LNCAP (cell line): ENCODE data around the gene GARIN5A.

Experiments used
- TF ChIP-seq, protein P1 (sequence below): fragments of 450-650 bp; IDR thresholded peaks from 2 replicates; pipeline ENCODE4 v1.5.1; 2017; ENCODE audit warnings: mild to moderate bottlenecking

Gene GARIN5A

DNA sequence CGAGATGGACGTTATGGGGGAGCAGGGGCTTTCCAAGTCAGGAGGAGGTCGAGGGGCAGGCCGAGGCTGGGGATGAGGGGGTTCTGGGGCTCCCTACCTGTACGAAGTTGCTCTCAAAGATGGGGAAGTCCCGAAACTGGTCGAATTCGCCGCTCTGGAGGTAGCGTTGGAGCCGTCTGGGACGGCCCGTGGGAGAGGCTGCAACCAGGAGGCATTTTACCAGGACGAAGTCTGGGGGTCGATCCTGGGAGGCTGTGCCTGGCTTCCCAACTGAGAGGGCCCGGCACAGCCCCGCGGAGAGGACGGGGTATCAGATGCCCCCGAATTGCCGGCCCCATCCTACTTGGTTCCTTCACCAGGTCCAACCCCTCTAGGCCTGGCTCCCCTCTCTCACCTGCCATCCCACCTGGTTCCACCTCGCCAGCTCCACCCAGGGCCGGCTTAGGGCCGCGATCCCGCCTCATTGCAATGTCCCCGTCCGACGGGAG is 868 bp downstream of the GARIN5A start:
- TF ChIP-seq, protein P1, sequence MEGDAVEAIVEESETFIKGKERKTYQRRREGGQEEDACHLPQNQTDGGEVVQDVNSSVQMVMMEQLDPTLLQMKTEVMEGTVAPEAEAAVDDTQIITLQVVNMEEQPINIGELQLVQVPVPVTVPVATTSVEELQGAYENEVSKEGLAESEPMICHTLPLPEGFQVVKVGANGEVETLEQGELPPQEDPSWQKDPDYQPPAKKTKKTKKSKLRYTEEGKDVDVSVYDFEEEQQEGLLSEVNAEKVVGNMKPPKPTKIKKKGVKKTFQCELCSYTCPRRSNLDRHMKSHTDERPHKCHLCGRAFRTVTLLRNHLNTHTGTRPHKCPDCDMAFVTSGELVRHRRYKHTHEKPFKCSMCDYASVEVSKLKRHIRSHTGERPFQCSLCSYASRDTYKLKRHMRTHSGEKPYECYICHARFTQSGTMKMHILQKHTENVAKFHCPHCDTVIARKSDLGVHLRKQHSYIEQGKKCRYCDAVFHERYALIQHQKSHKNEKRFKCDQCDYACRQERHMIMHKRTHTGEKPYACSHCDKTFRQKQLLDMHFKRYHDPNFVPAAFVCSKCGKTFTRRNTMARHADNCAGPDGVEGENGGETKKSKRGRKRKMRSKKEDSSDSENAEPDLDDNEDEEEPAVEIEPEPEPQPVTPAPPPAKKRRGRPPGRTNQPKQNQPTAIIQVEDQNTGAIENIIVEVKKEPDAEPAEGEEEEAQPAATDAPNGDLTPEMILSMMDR = no peak

DNA sequence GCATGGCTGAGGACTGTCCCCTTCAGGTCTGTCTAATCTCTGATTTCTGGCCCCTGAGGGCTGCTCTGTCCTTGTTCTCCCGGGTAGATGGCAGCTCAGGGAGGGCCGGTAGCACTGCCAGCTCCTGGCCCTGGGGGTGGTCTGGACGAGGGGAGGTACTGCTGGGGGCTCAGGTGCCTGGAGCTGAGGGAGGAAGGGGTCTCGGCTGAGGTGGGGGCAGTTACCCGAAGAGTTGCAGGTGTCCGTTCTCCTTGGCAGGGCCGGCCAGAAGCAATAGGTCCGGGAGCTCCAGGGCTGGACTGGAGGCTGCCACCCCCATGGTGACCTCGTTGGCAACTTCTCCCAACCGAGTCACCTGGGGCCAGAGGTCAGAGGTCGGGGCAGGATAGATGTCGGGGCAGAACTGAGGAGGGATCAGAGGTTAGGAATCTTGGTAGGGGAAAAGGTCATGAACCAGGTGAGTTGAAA is 1.5 kb downstream of the GARIN5A start:
- TF ChIP-seq, protein P1 = no peak

DNA sequence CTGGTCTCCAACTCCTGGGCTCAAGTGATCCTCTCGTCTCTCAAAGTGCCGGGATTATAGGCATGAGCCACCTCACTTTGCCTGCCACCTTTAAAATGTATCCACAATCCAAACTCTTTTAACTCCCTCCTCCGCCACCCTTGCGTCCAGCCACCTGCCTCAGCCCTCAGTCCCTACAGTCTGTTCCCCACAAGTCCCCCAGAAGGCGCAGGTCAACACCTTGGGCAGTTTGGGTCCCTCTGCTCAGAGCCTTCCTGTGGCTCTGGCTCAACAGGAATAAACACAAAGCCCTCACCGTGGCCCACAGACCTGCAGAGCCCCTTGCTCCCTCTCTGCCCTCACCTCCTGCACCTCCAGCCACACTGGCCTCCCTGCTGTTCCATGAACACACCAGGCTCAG is 7.8 kb downstream of the GARIN5A start:
- TF ChIP-seq, protein P1 = no peak

DNA sequence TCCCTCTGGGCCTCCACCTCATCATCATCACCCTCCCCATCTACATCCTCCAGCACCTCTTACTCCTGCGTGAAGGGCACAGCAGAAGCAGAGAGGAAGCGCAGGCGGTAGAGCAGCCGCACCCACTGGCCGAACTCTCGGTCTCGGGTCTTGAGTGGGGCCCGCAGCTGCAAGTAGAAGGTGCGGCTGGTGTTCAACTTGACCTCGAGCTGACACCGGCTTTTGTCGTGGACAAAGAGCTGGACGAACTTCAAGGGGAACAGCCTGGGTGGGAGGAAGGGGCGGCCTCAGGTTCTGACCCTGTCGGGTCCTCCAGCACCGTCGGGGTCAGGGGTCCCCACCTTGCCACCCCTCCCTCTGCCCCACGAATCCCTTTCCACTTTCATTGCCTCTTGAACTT is 9.1 kb downstream of the GARIN5A start:
- TF ChIP-seq, protein P1 = no peak

DNA sequence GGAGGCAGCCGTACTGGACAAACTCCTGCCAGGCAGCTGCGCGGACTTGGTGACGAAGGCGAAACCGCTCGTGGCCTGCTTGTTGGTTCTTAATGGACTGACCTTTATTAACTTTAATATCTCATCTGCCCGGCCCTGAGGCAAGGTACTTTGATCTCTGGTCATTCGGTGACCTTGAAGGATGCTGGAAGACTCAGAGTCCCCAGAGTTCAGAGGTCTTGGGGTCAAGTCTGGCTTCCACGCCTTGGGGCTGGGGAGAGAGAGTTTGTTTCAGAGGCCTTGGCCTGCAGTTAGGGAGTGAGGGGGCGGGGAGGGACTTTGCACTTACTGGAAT is 10.0 kb downstream of the GARIN5A start:
- TF ChIP-seq, protein P1 = no peak

DNA sequence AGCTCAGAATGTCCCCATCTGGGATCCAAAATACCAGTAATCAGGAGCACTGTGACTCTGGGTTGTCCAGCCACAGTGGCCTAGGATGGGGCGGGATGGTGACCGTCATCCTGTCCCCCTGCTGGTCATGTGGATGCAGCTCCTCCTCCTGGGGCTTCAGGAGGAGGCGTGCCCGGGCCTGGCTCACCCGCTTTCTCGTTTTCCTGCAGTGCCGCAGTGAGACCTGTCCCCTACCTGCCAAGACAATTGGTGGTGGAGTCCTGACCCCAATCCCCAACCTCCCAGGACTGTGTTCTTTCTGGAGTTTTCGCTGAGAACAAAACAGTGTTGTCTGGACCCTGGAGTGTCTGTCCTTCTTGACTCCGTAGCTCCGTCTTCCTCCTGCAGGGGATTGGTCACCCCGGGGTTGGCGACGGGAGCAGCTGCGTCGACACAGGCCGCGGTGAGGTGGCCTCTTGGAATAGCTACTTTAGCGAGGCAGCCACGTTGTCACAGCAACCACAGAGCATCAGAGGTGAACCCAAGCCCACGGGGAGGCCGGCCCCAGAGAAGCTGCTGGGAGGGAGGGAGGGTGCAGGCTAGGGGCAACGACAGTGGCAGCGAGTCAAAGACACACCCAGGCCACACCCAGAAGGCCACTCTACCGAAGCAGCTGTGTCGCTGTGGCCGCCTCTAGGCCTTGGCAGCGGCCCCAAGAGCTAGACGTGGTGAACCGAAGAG is 10.5 kb downstream of the GARIN5A start:
- TF ChIP-seq, protein P1 = no peak

DNA sequence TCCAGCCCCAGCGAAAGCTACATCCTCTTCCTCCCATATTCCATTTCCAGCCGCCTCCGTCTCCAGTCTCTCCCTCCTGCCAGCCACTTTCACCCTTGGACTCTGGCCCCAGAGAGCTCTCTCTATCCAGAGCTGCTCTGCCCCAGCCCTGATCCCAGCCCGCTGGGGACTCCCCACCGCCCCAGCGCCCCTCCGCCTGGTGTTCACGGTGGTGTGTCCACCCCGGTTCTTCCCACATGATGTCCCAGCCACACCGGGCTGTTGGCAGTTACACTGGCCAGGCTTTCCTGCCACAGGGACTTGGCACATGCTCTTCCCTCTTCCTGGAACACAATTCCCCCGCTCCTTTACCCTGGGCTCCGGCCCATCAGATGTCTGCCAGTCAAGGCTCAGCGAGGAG is 11.6 kb downstream of the GARIN5A start:
- TF ChIP-seq, protein P1 = no peak

DNA sequence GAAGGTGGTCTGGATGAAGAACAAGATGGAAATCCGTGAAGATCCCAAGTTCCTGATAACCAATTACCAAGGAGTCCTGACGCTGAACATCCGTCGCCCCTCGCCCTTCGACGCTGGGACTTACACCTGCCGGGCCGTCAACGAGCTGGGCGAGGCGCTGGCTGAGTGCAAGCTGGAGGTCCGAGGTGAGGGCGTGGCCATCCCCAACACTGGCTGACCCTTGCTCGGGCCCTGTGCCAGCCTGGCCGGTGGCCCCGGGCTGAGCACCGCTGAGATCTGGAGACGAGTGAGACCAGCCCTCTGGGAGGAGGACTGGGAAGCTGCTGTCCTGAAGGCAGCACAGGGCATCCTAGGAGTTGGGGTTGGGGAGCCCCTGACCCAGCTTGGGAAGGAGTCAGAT is 12.3 kb downstream of the GARIN5A start:
- TF ChIP-seq, protein P1 = no peak
